ENCODE data around the gene SLC25A31. TPM values are rescaled to one million over a fixed set of nuclear protein-coding genes. Genes with fewer than 3 reads are reported as not detected.

Gene SLC25A31
- total RNA-seq, 6 experiments from 2014 or later = not detected

DNA sequence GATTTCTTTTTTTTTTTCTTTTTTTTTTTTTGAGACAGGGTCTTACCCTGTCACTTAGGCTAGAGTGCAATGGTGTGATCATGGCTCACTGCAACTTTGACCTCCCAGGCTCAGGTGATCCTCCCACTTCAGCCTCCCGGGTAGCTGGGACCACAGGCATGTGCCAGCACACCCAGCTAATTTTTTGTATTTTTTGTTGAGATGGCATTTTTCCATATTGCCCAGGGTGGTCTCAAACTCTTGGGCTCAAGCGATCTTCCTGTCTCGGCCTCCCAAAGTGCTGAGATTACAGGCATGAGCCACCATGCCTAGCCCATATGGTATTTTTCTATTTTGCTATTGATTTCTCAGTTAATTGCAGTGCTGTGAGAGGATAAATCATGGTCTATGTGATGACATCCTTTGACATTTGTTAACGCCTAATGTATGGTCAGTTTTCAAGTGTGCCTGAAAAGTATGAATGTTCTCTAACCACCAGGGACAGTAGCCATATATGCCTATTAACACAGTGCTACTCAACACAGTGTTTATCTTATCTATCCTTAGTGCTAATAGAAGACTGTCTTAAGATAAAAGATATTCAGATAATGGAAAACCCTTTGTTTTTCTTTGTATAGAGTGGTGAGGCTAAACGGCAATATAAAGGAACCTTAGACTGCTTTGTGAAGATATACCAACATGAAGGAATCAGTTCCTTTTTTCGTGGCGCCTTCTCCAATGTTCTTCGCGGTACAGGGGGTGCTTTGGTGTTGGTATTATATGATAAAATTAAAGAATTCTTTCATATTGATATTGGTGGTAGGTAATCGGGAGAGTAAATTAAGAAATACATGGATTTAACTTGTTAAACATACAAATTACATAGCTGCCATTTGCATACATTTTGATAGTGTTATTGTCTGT, 42.8 kb downstream of the SLC25A31 start:
- H3K27ac ChIP-seq = no peak overlapping the region
- ATAC-seq (no peak), DNase-seq (no peak)
- no peaks in the 10 kb centered on the region for H3K9me3 ChIP-seq
- no peaks in the 10 kb centered on the region for H3K4me1 ChIP-seq
- intact Hi-C loops (cut with DNase I) = no loop called here
- no peaks in the 10 kb centered on the region for H3K36me3 ChIP-seq
- WGBS (ENCODE audit: insufficient coverage, low coverage, low lambda C conversion rate, missing lambda C conversion rate) = 76% methylated on average over 10 of the region's 10 CpGs
- H3K27me3 ChIP-seq = no peaks in the 10 kb centered on the region
- TF ChIP-seq, protein P1, sequence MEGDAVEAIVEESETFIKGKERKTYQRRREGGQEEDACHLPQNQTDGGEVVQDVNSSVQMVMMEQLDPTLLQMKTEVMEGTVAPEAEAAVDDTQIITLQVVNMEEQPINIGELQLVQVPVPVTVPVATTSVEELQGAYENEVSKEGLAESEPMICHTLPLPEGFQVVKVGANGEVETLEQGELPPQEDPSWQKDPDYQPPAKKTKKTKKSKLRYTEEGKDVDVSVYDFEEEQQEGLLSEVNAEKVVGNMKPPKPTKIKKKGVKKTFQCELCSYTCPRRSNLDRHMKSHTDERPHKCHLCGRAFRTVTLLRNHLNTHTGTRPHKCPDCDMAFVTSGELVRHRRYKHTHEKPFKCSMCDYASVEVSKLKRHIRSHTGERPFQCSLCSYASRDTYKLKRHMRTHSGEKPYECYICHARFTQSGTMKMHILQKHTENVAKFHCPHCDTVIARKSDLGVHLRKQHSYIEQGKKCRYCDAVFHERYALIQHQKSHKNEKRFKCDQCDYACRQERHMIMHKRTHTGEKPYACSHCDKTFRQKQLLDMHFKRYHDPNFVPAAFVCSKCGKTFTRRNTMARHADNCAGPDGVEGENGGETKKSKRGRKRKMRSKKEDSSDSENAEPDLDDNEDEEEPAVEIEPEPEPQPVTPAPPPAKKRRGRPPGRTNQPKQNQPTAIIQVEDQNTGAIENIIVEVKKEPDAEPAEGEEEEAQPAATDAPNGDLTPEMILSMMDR (IDR thresholded peaks at IDR 0.05) = no peak
- no peak for TF ChIP-seq POLR2A (IDR thresholded peaks at IDR 0.05)
- H3K4me3 ChIP-seq = no peak overlapping the region

DNA sequence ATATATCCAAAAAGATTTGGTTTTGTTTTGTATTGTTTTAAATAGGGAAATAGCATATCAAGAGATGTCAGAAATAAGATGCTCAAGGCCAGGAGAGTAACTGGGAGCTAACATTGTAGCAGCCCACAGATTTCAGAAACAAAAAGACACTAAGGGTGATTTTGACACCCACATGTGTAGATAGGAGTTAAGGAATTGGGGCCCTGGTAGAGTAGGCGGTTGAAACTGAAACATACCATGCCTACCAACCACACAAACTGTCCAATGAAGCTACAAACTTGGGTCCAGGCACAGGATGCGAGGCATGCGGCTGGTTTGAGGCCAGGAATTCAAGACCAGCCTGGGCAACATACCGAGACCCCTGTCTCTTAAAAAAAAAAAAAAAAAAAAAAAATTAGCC, 45.6 kb downstream of the SLC25A31 start:
- Histone ChIP-seq H3K27ac (no peak overlapping the region), H3K4me1 (no peaks in the 10 kb centered on the region), H3K9me3 (no peaks in the 10 kb centered on the region), H3K27me3 (no peaks in the 10 kb centered on the region), H3K4me3 (no peak overlapping the region), H3K36me3 (no peaks in the 10 kb centered on the region)
- TF ChIP-seq POLR2A (IDR thresholded peaks at IDR 0.05) = no peak
- TF ChIP-seq, protein P1 (IDR thresholded peaks at IDR 0.05) = no peak
- ATAC-seq (no peak), DNase-seq (no peak)
- 92% methylated on average over 2 of the region's 4 CpGs for WGBS (ENCODE audit: insufficient coverage, low coverage, low lambda C conversion rate, missing lambda C conversion rate)
- intact Hi-C loops (cut with DNase I) = no loop called here

DNA sequence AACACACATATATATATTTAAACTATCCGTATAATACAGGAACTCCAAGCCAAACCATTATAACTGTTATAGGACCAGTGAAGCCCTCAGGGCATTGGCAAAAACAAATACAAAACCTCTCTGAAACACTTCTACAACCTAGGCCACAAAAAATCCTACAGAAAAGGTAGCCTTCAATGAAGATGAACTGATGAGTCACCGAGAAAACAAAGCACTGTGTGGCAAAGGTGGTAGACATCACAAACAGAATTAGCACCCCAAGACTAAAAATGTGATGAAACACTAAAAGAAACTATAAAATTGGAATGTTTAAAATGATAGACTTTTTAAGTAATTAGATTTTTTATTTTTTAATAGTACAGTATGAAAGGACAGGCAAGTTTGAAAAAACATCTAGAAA, 46.4 kb downstream of the SLC25A31 start:
- no peaks in the 10 kb centered on the region for H3K9me3 ChIP-seq
- WGBS (ENCODE audit: insufficient coverage, low coverage, low lambda C conversion rate, missing lambda C conversion rate) = 91% methylated on average over 2 of the region's 2 CpGs
- ATAC-seq (no peak), DNase-seq (no peak)
- H3K4me1 ChIP-seq = no peaks in the 10 kb centered on the region
- no peaks in the 10 kb centered on the region for H3K27me3 ChIP-seq
- intact Hi-C loops (cut with DNase I) = no loop called here
- no peak overlapping the region for H3K27ac ChIP-seq
- no peaks in the 10 kb centered on the region for H3K36me3 ChIP-seq
- H3K4me3 ChIP-seq = no peak overlapping the region
- TF ChIP-seq, protein P1 (IDR thresholded peaks at IDR 0.05) = no peak
- TF ChIP-seq POLR2A (IDR thresholded peaks at IDR 0.05) = no peak

DNA sequence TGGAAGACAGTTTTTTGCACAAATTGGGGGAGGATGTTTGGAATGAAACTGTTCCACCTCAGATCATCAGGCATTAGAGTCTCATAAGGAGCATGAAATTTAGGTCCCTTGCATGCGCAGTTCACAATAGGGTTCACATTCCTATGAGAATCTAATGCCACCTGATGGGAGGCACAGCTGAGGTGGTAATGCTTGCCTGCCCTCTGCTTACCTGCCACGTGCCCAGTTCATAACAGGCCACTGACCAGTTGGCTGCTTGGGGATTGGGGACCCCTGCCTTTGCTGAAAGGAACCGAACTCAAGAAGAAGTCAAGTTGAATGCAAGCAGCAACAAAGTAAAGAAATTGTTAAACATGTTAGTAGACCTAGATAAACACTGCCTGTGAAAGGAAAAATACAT, 47.3 kb downstream of the SLC25A31 start:
- Histone ChIP-seq H3K4me3 (no peak overlapping the region), H3K9me3 (no peaks in the 10 kb centered on the region), H3K27me3 (no peaks in the 10 kb centered on the region), H3K36me3 (no peaks in the 10 kb centered on the region), H3K4me1 (no peaks in the 10 kb centered on the region), H3K27ac (no peak overlapping the region)
- intact Hi-C loops (cut with DNase I) = no loop called here
- WGBS (ENCODE audit: insufficient coverage, low coverage, low lambda C conversion rate, missing lambda C conversion rate) = 65% methylated on average over 2 of the region's 3 CpGs
- DNase-seq (no peak), ATAC-seq (no peak)
- TF ChIP-seq, protein P1 (IDR thresholded peaks at IDR 0.05) = no peak
- no peak for TF ChIP-seq POLR2A (IDR thresholded peaks at IDR 0.05)

Measured in right lobe of liver (tissue), 6 donors.